ENCODE data around the gene IER5L. TPM values are rescaled to one million over a fixed set of nuclear protein-coding genes. Genes with fewer than 3 reads are reported as not detected.
"Not testable (repeated sequence)": the region's sequence is repeated elsewhere in the genome, so short reads cannot be mapped to it uniquely, and the experiment has no call there.

Gene IER5L
- polyA plus RNA-seq, 1 experiment: 4.9 TPM

DNA sequence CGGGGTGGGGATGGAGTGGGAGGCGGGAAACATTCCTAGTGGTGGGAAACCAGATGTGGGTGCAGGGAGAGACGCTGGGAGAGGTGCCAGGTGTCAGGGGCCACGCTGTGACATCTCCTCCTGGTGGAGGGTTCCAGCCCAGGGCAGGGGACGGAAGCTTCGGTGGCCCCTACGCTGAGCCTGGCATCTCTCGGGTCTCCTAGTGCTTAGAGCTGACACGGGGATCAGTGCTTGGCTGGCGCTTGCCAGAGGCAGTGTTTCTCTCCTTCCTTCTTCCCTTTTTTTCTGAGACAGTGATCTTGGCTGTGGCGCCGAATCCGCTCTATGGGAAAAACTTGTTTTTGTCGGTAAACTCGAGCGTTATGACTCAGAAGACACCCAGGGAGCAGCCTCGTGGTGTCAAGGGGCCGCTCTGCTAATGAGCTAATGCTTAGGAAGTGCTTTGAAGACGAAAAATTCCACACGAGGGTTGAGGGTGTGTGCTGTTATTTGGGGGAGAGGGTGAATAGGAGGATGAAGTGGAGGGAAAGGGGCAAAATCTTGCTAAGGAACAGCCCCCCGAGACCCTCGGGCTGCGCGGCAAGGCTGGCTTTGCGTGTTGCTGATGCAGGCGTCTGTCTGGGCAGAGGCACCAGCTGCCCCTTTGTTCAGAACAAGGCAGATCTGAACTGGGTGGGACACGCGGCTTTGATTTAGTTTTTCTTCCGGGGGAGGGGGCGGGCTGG, 20.4 kb upstream of the IER5L start:
- ChIA-PET CTCF (no interaction called here), POLR2A (interaction anchor here (1.5 kb wide), 1 partner anchor 20 kb away, joined by 7 read pairs; the partner anchor contains the start of gene IER5L)
- Histone ChIP-seq H3K9me3 (ENCODE audit: control insufficient read depth, insufficient read depth, low read length) (peaks cover 4% of the 10 kb centered on the region), H3K4me3 (ENCODE audit: low read depth, low read length) (no peak overlapping the region), H3K27ac (ENCODE audit: low read depth, low read length) (peak overlapping the region; percentile 47), H3K27me3 (ENCODE audit: control insufficient read depth, insufficient read depth, low read length) (peaks cover 11% of the 10 kb centered on the region)
- TF ChIP-seq, protein P1, sequence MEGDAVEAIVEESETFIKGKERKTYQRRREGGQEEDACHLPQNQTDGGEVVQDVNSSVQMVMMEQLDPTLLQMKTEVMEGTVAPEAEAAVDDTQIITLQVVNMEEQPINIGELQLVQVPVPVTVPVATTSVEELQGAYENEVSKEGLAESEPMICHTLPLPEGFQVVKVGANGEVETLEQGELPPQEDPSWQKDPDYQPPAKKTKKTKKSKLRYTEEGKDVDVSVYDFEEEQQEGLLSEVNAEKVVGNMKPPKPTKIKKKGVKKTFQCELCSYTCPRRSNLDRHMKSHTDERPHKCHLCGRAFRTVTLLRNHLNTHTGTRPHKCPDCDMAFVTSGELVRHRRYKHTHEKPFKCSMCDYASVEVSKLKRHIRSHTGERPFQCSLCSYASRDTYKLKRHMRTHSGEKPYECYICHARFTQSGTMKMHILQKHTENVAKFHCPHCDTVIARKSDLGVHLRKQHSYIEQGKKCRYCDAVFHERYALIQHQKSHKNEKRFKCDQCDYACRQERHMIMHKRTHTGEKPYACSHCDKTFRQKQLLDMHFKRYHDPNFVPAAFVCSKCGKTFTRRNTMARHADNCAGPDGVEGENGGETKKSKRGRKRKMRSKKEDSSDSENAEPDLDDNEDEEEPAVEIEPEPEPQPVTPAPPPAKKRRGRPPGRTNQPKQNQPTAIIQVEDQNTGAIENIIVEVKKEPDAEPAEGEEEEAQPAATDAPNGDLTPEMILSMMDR (IDR thresholded peaks at IDR 0.05; ENCODE audit: low read depth, low read length): peak; percentile 11; the same call in 1 of the 2 replicates
- peak; percentile 21 for DNase-seq (ENCODE audit: low read depth, low spot score)

DNA sequence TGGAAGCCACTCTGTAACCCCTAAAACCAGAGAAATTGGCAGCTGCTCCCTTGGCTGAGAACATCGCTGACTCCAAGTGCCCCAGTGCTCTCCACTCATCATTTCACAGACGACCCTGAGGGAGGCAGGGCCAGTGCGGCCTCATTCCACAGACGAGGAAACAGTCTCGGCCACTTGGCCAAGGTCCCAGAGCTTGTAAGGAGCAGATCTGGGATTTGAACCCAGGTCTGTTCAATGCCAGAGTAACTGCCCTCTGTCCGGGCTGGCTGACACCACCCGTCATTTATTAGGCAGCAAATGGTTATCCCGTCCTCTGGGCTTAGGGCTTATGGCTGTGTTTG, 19.9 kb upstream of the IER5L start:
- H3K27ac ChIP-seq (ENCODE audit: low read depth, low read length): no peak overlapping the region
- no peak overlapping the region for H3K4me3 ChIP-seq (ENCODE audit: low read depth, low read length)
- H3K9me3 ChIP-seq (ENCODE audit: control insufficient read depth, insufficient read depth, low read length): peaks cover 4% of the 10 kb centered on the region
- ChIA-PET POLR2A (interaction anchor here (1.5 kb wide), 1 partner anchor 20 kb away, joined by 7 read pairs; the partner anchor contains the start of gene IER5L), CTCF (no interaction called here)
- TF ChIP-seq, protein P1 (IDR thresholded peaks at IDR 0.05; ENCODE audit: low read depth, low read length): no peak
- H3K27me3 ChIP-seq (ENCODE audit: control insufficient read depth, insufficient read depth, low read length): peaks cover 12% of the 10 kb centered on the region
- DNase-seq (ENCODE audit: low read depth, low spot score): no peak

DNA sequence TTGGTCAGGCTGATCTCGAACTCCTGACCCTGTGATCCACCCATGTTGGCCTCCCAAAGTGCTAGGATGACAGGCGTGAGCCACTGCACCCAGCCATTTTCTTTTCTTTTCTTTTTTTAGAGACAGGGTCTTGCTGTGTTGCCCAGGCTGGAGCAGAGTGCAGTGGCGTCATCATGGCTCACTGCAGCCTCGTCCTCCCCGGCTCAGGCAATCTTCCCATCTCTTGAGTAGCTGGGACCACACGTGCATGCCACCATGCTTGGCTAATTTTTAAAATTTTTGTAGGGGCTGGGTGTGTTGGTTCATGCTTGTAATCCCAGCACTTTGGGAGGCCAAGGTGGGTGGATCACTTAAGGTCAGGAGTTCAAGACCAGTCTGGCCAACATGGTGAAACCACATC, 19.0 kb upstream of the IER5L start:
- POLR2A ChIA-PET; H3K4me3 ChIP-seq (ENCODE audit: low read depth, low read length); DNase-seq (ENCODE audit: low read depth, low spot score); H3K27ac ChIP-seq (ENCODE audit: low read depth, low read length); CTCF ChIA-PET; H3K9me3 ChIP-seq (ENCODE audit: control insufficient read depth, insufficient read depth, low read length): not testable (repeated sequence)
- peaks cover 14% of the 10 kb centered on the region for H3K27me3 ChIP-seq (ENCODE audit: control insufficient read depth, insufficient read depth, low read length)

DNA sequence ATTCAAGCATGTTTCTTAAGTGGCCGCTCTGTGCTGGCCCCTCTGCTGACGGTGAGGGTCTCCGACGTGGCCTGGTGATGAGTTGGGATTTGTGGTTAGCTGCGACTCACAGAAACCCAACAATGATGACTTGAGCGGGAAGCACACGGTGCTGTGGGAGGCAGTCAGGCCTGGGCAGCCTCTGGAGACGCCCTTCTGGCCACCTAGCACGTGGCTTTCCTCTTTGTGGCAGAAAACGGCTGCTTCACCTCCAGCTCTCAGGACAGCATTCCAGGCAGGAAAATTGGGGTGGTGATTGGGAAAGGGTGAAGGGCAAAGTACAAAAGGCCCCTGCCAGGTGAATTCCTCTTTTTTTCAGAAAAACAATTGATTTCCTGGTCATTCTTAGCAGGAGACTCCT, 17.5 kb upstream of the IER5L start:
- Histone ChIP-seq H3K27me3 (ENCODE audit: control insufficient read depth, insufficient read depth, low read length) (peaks cover 14% of the 10 kb centered on the region), H3K4me3 (ENCODE audit: low read depth, low read length) (no peak overlapping the region), H3K27ac (ENCODE audit: low read depth, low read length) (no peak overlapping the region), H3K9me3 (ENCODE audit: control insufficient read depth, insufficient read depth, low read length) (peaks cover 11% of the 10 kb centered on the region)
- CTCF ChIA-PET: interaction anchor here (1.0 kb wide), 1 partner anchor 53 kb away, joined by 3 read pairs; no protein-coding TSS in a partner anchor
- POLR2A ChIA-PET: no interaction called here
- TF ChIP-seq, protein P1 (IDR thresholded peaks at IDR 0.05; ENCODE audit: low read depth, low read length): no peak
- DNase-seq (ENCODE audit: low read depth, low spot score): no peak

DNA sequence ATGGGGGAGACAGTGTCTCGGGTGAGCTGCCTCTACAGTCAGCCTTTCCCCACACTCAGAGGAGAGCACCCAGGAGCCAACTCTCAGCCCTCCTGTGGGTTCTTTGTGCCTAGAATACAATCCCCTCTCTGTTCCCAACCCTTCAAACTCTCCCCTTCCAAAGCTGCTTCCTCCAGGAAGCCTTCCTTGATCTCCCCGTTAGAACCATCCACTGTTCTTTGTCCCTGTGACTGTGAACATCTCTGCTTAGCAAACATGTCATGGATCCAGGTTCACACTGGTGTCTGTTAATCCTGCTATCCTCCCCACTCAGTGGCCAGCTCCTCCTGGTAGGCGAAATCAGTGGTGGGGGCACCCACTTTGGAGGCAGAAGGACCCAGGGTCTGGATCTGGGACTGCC, 16.2 kb upstream of the IER5L start:
- CTCF ChIA-PET: interaction anchor here (0.8 kb wide), 1 partner anchor 11 kb away, joined by 4 read pairs; no protein-coding TSS in a partner anchor

More for the DNA sequence above, 16.2 kb upstream of the IER5L start:
- H3K4me3 ChIP-seq (ENCODE audit: low read depth, low read length): no peak overlapping the region
- POLR2A ChIA-PET: interaction anchor here (0.5 kb wide), 1 partner anchor 33 kb away, joined by 4 read pairs; no protein-coding TSS in a partner anchor
- peaks cover 14% of the 10 kb centered on the region for H3K27me3 ChIP-seq (ENCODE audit: control insufficient read depth, insufficient read depth, low read length)
- no peak overlapping the region for H3K27ac ChIP-seq (ENCODE audit: low read depth, low read length)
- no peak for DNase-seq (ENCODE audit: low read depth, low spot score)
- TF ChIP-seq, protein P1 (IDR thresholded peaks at IDR 0.05; ENCODE audit: low read depth, low read length): no peak
- peaks cover 7% of the 10 kb centered on the region for H3K9me3 ChIP-seq (ENCODE audit: control insufficient read depth, insufficient read depth, low read length)
